Inflammatory macrophage treated with lipopolysaccharide for 4 hours (primary cell): Measurements from ENCODE around the gene SCN1A.
"Not testable (repeated sequence)": the region's sequence is repeated elsewhere in the genome, so short reads cannot be mapped to it uniquely, and the experiment has no call there.

Experiments
- DNase-seq: peaks from one replicate; pipeline ENCODE4 v3.0.0-alpha.2; 2020

The SCN1A gene

GRCh38 chr2:166135152-166135848, 7.5 kb upstream of the SCN1A start:
- DNase-seq, result no peak

- no peak for DNase-seq
Observed at GRCh38 chr2:166134252-166135151, 6.7 kb upstream of the SCN1A start.

- DNase-seq, result no peak
Observed at GRCh38 chr2:166133653-166134052, 5.8 kb upstream of the SCN1A start.

- DNase-seq, result no peak
Observed at GRCh38 chr2:166128156-166128505, 311 bp upstream of the SCN1A start.

GRCh38 chr2:166126007-166126639, 1.7 kb downstream of the SCN1A start:
- DNase-seq, result no peak

GRCh38 chr2:166125557-166125956, 2.3 kb downstream of the SCN1A start:
- no peak for DNase-seq

GRCh38 chr2:166118180-166118579, 9.6 kb downstream of the SCN1A start:
- no peak for DNase-seq

- no peak for DNase-seq
Observed at GRCh38 chr2:166117491-166117890, 10.3 kb downstream of the SCN1A start.

- no peak for DNase-seq
Observed at GRCh38 chr2:166115589-166115988, 12.2 kb downstream of the SCN1A start.

- DNase-seq, result no peak
Observed at GRCh38 chr2:166112193-166112605, 15.6 kb downstream of the SCN1A start.

GRCh38 chr2:166106431-166107015, 21.3 kb downstream of the SCN1A start:
- DNase-seq, result peak; percentile 44

GRCh38 chr2:166104773-166105172, 23.0 kb downstream of the SCN1A start:
- DNase-seq, result no peak

- no peak for DNase-seq
Observed at GRCh38 chr2:166104084-166104483, 23.7 kb downstream of the SCN1A start.

- not testable (repeated sequence) for DNase-seq
Observed at GRCh38 chr2:166103277-166103676, 24.5 kb downstream of the SCN1A start.

GRCh38 chr2:166094325-166094724, 33.5 kb downstream of the SCN1A start:
- DNase-seq, result no peak

- peak; percentile 91 for DNase-seq
Observed at GRCh38 chr2:166092889-166093288, 34.9 kb downstream of the SCN1A start.

GRCh38 chr2:166091439-166091838, 36.4 kb downstream of the SCN1A start:
- DNase-seq, result no peak

GRCh38 chr2:166090908-166091307, 36.9 kb downstream of the SCN1A start:
- DNase-seq, result peak; percentile 68

GRCh38 chr2:166090346-166090745, 37.5 kb downstream of the SCN1A start:
- peak; percentile 84 for DNase-seq

- peak; percentile 57 for DNase-seq
Observed at GRCh38 chr2:166088634-166089033, 39.2 kb downstream of the SCN1A start.

- no peak for DNase-seq
Observed at GRCh38 chr2:166084301-166084700, 43.5 kb downstream of the SCN1A start.

GRCh38 chr2:166082736-166083135, 45.1 kb downstream of the SCN1A start:
- DNase-seq, result no peak

- DNase-seq, result no peak
Observed at GRCh38 chr2:166081852-166082251, 46.0 kb downstream of the SCN1A start.
